Endometrial microvascular endothelial cells (primary cell): Measurements from ENCODE around the gene TRMT2A. TPM values are rescaled to one million over a fixed set of nuclear protein-coding genes. Genes with fewer than 3 reads are reported as not detected.
"Not testable (repeated sequence)": the region's sequence is repeated elsewhere in the genome, so short reads cannot be mapped to it uniquely, and the experiment has no call there.

Experiments used
- in situ Hi-C: cut with HindIII; loops from 2 replicates; pipeline ENCODE4 v1.10.0; 2017; ENCODE audit warnings: low sequenced_read_pairs, low pct_unique_long_range_greater_than_20kb; ENCODE audit errors: inconsistent ontology term
- total RNA-seq: library from RNA; depleted of rRNA; stranded (reverse); fragments of >200 nt; gene quantifications from one replicate; pipeline ENCODE4 v1.2.3, GENCODE V29; 2015; ENCODE audit errors: inconsistent ontology term

TRMT2A gene
- total RNA-seq, 1 donor from 2014 or later: 74.0 TPM

DNA sequence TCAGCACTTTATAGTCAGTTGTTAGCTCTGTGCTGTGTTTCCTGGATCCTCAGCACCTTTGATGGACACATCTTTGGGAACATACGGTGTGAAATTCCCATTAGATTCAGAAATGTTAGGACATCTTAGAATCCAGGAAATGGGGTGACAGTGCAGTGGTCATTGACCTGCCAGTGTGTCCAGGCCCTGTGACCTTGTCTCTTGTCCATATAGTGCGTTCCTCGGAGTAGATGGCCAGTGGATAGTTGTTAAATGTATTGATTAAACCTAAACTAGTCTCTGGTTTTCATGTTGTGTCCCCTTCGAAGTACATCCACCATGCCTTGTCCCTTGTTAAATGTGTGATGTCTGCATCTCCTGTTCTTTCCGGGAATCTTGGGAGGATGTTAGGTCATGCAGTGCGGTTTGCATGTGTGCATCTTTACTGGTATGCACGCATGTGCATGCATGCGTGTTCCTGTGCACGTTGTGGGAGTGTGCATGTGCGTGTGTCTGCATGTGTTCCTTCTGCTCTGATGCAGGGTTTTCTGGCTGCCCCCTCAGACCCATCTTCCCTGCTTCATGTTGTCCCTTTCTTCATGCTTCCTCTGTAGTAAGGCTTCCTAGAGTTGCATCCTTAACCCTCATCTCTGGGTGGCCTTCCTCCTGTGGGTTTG, 33.0 kb downstream of the TRMT2A start:
- in situ Hi-C loops: no loop called here

DNA sequence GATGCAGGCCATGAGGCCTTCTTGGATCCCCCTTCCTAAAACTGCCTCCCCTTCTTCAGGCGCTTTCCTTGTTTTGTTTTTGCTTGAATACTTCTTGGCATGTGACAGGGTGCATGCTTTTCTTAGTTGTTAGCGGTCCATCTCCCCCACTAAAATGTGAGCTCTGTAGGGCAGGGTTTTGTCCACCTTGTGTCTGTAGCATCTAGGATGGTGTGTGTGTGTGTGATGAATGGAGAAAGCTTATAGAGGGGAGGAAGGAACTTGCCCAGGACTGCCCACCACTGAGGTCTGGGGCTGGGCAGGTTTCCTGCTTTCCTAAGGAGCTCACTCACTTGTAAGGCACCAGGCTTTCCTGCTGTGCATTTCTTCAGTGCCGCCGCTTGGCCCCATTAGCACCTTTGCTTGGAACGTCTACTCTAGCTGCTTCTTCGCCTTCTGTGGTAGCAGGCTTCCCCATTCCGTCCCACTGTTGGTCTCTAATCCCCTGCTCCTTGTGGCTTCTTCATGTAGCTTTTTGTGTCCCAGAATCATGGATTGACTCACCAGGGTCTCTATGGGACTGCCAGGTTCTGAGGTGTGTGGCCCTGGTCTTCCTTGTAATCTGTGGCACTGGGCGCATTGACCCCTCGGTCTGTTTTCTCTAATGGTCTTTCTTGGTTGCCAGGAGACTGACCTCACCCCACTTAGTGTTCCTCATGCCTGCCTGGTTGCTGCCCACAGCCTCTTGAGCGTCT, 33.7 kb downstream of the TRMT2A start:
- in situ Hi-C loops: no loop called here

DNA sequence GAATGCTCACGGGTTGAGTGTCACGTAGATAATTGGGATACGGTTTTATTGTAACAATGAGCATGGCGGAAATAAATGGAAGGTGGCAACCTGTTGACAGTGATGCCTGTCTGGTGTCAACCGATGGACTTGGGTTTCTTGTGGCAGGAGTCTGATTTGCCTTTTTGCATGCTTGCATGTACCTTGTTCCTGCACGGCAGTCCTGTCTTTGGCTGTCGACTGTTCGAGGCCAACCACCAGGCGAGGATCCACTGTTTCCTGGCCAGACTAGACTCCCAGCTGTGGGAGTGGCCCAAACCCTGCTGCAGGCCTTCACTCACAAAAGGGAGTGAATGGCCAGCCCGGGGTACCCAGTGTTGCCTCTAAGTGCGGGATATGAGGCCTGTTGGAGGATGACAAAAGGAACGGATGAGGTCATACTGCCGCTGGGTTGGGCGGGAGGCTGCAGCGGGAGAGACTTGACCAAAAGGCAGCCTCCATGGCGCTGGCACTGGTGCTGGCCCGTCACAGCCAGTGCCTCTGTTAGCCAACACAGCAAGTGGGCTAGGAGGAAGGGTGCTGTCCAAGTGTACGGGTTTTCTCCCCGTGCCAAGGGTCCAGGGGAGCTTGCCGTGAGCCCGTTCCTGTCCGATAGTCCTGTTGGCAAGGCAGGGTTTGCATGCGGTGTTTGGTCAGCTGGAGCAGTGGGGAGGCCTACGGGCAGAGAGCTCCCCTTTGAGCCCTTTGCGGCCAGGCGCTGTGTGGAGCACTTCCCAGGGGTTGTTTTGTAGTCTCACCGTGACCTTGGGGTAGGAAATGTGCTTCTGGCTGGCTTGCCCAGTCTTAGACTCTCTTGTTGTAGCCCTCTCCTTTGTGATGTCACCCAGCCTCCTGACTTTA, 36.0 kb downstream of the TRMT2A start:
- in situ Hi-C loops: no loop called here

DNA sequence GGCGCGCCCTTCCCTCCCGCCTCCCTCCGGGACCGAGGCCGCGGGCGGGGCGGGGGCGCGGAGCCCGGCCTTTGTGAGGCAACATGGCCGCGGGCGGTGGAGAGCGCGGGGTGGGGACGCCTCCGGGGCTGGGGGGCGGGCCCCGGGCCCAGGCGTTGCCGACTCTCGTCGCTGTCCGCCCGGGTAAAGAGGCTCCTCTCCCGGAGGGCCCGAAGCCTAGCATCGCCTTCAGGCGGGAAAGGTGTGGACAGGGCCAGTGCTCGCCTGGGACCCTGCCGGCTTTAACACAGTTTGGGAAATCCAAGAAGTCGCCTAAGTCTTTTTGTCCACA, 36.6 kb downstream of the TRMT2A start:
- in situ Hi-C loops: no loop called here

DNA sequence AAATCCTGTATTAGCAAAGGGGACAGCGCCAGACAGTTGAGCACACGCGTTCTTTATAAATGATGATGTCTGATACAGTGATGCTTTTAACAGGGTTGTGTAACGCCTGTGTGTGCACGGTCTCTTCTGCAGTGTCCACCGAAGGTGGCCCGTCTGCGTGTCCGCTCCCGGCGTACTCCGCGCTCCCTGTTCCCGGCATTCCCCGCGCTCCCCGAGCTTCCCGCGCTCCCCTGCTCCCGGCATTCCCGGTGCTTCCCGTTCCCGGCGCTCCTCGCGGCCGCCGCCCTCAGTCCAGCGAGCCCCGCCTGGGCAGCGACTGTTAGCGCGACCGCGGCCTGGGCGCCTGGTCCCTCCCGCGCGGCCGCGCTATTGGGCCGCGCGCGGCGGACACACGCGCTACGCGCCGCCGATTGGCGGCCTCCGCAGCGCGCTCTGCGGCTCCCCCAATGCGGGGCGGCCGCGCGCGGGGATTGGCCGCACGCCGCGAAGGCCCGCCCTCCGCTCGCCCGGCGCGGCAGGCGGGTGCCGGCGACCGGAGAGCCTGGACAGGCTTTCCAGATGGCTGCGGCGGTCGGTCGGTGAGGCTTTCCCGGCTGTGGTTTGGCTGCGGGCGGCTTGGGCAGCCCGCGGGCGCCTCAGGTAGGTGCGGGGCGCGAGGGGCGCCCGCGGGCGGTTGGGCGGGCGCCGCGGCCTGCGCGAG, 37.1 kb downstream of the TRMT2A start, which contains the start of gene DGCR8:
Gene DGCR8, plus strand, starts transcription at position 497 of the 700 bp plus-strand sequence. CDS start 5,723 bp downstream, outside the sequence.
- in situ Hi-C loops: no loop called here

DNA sequence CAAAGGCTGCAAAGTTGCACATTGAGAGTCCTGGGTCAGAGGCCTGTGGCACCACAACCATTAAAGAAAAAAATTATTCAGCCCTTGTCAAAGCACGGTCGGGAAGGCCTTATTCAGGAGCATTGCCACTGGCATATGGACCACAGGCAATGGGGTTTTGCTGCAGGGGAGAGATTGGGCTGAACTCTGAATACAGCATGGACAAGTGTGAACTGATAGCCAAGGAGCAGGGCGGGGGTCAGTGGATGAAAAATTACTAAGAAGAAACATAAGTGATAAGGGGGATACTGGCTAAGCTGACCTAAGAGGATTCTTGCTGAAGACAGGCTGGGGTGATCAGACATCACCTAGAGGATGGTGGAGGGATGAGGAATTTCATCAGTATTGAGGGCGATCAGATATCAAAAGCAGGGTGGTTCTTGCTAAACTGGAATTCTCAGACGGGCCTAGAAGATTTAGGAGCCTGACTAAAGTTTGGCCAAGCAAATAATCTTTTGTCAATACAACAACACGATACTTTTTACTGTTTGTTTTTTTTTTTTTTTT, 40.3 kb downstream of the TRMT2A start:
- in situ Hi-C loops: no loop called here

DNA sequence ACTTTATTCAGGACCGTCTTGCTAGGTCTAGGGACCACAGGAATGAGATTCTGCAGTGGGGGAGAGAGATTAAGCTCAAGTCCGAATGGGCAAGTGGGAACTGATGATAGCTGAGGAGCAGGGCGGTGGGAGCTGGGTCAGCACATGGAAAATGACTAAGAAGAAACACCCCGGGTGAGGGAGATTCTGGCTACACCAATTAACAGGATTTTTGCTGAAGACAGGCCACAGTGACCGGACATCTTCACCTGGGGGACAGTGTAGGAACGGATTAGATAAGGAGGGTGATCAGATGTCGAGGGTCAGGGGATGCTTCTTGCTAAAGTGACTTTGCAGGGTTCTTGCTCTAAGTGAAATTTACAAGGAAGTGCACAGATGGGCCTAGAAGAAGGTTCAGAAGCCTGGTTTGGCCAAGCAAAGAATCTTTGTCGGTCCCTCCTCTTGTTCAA, 45.5 kb downstream of the TRMT2A start:
- in situ Hi-C loops: no loop called here

DNA sequence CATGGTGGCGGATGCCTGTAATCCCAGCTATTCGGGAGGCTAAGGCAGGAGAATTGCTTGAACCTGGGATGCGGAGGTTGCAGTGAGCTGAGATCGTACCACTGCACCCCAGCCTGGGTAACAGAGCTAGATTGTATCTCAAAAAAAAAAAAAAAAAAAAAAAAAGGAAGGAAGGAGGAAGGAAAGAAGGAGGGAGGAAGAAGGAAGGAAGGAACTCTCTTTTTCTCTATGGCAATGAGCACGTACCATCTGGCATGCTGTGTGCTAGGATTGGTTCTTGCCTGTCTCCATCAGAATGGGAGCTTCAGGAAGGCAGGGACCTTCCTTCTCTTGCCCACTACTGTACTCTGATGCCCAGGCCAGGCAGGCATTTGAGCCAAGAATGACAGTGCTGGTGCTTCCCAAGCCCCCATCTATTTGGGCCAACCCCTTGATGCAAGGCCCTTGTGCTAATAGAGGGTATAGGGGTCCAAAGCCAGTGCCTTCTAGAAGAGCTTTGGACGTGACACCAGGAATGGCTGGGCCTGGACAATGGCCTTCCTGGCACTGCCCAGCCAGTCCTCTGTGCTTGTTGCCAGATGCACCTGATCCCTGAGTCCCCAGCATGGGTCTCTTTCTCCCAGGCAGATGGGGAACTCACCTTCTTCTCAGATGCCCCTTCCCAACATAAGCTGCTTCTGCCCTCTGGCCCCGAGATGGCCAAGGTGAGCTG, 47.5 kb downstream of the TRMT2A start:
- in situ Hi-C loops: no loop called here

DNA sequence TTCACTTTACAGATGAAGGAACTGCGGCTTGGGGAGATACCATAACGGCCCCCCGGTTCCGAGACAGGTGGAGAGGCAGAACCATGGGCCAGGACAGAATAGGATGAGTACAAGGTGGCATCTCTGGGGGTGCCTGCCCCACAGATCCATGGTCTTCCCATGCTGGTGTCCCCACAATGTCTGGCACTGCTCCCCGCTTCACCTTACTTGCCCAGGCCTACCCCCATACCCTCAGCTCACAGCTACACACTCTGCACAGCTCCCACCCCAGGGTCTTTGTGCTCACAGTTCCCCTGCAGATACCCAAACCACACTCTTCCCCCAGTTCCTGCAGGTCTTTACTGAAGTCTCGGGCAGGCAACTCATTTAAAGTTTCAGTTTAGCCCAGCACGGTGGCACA, 48.4 kb downstream of the TRMT2A start:
- in situ Hi-C loops: no loop called here

DNA sequence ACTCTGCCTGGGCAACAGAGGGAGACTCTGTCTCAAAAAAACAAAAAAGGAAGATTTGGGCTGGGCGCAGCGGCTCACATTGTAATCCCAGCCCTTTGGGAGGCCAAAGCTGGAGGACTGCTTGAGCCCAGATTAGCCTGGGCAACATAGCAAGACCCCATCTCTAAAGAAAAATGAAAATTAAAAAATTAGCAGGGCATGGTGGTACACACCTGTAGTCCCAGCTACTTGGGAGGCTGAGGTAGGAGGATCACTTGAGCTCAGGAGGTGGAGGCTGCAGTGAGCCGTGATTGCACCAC, 49.7 kb downstream of the TRMT2A start:
- in situ Hi-C loops: not testable (repeated sequence)

DNA sequence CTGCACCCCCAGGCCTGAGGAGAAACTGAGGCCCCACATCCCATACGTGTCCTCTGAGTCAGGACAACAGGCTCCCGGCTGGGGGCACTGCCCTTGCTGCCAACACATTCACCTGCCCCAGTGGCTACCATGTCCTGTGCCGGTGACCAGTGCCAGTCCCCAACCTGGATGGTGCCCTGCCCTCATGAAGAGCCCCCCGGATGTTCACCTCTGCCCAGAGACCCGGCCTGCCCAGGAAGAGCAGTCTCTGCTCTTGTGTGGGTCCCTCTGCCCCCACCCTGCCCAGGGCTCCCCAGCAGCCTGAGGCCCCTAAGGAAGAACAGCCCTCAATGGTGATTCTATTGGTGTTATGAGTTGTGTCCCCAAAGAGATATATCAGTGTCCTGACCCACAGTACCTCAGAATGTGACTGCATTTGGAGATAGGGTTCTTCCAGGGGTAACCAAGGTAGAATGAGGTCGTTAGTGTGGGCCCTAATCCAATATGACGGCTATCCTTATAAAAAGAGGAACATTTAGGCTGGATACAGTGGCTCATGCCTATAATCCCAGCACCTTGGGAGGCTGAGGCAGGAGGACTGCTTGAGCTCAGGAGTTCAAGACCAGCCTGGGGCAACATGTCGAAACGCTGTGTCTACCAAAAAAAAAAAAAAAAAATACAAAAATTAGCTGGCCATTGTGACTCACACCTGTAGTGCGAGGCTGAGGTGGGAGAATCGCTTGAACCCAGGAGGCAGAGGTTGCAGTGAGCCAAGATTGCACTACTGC, 50.2 kb downstream of the TRMT2A start:
- in situ Hi-C loops: no loop called here

DNA sequence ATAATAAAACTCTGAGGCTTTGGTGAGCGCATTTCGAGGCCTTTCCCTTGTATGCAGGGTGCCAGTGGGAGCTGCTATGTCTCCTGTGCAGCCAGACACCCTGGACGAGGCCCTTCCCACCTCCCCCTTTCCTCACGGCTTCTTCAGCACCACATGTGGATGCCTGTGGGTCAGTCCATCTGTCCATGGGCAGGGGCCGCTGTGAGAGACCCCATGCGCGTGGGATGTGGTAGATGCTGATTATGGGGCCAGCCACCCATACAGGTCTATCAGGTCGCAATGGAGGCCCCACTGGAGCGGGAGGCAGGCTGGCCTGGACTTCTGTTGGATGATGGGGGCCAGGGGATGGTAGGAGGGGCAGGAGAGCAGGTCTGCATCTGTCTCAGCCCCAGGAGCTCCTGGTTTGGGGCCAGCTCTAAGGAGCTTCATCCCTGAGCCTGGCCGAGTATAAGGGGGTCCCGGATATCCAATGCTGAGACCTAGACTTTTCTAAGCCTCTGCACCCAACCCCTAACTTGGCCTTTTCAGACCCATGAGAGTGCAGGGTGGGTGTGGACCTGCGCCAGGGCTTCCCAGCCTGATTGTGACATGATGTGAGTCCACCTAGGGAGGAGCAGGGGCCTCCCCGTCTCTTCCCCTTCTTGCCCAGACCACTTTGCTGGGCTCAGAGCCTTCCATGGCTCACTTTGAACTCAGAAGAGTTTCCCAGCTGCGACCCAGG, 51.0 kb downstream of the TRMT2A start:
- in situ Hi-C loops: no loop called here

DNA sequence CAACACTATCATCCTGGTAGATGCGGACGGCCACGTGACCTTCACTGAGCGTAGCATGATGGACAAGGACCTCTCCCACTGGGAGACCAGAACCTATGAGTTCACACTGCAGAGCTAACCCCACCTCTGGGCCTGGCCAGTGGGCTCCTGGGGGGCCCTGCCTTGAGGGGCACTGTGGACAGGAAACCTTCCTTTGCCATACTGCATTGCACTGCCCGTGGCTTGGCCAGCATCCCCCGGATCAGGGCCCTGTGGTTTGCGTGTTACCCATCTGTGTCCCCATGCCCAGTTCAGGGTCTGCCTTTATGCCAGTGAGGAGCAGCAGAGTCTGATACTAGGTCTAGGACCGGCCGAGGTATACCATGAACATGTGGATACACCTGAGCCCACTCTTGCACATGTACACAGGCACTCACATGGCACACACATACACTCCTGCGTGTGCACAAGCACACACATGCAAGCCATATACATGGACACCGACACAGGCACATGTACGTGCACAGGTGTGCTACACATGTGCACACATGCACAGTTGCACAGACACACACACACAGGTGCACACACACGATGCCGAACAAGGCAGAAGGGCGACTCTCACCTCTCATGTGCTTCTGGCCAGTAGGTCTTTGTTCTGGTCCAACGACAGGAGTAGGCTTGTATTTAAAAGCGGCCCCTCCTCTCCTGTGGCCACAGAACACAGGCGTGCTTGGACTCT, 52.3 kb downstream of the TRMT2A start:
- in situ Hi-C loops: no loop called here

DNA sequence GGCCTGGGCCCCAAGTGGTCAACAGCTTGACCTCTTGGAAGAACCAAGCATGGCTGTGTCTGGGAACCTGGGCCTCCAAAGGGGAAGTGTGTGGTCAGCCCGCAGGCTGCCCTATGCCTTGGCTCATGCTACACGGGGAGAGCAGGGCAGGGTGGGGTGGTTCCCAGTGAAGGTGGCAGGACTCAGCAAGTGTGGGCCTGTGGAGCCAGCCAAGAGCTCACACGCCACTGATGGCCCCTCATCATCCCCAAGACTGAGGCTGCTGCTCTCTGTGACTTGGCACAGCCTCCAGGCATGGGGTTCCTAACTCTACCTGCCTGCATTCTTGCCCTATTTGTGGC, 52.9 kb downstream of the TRMT2A start:
- in situ Hi-C loops: no loop called here

DNA sequence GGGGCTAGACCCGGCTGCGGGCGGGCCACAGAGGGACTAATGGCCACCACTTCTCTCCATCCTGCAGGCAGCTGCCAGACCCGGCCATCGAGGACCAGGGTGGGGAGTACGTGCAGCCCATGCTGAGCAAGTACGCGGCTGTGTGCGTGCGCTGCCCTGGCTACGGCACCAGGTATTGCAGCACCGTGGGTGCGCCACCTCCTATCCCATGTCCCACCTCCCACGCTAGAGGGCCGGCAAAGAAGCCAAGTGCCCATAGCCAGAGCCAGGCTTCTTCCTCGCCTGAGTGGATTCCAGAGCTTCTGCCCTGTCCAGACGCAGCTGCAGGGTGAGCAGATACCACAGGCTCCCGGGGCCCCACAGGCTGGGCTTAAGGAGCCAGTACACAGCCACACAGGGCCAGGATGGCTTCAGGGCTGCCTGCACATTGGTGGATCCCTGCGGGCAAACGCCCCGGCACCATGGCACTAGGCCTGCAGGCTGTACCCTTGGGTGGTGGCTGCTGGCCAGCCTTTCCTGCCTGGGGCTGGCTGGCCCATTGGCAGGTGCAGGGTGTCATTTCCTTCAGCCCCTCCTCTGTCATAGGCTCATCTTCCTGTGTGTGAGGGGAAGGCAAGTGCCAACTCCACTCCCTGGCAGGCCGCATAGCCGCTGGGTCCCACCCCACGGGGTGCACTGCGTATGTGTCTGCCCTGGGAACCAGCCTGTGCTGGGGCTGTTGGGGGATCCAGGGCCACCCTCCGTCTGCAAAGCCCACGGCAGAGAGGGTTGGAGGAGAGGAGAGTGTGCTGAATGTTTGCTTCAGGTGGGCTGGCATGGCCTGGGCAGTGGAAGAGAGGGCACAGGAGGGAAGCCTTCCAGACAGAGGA, 53.5 kb downstream of the TRMT2A start:
- in situ Hi-C loops: no loop called here

DNA sequence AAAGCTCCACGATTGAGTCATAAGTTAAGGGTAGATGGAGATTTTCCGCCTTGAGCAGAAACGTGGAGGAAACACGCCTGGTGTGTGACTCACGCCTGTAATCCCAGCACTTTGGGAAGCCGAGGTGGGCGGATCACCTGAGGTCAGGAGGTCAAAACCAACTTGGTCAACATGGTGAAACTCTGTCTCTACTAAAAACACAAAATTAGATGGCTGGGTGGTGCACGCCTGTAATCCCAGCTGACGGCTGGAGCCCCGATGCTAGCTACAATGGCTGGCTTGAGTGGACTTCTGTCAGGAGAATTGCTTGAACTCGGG, 54.3 kb downstream of the TRMT2A start:
- in situ Hi-C loops: no loop called here
